Measurements from ENCODE around the gene TBX21. TPM values are rescaled to one million over a fixed set of nuclear protein-coding genes. Genes with fewer than 3 reads are reported as not detected.

Gene TBX21
- 0.25 TPM for total RNA-seq
- long read RNA-seq = 0 reads

GRCh38 chr17:47733047-47733673 is at the start of gene TBX21:
Gene TBX21 (plus strand): TSS chr17:47733236. CDS start chr17:47733455, 219 bp downstream.
- DNase-seq = peak; percentile 57
- Histone ChIP-seq H3K27ac (replicated peaks) (no peak within 1 kb of the TSS), H3K4me3 (peak within 1 kb of the TSS; percentile 65), H3K36me3 (no peaks in the 10 kb centered on the region), H3K9me3 (replicated peaks) (no peaks in the 10 kb centered on the region), H3K27me3 (ENCODE audit: low read depth) (peaks cover 97% of the 10 kb centered on the region), H3K4me1 (peaks cover 13% of the 10 kb centered on the region)
- peak; percentile 40 for TF ChIP-seq CTCF (IDR thresholded peaks at IDR 0.05; ENCODE audit: borderline replicate concordance)
- intact Hi-C loops (cut with micrococcal nuclease) = no loop called here

- no peak overlapping the region for H3K4me3 ChIP-seq
- H3K27ac ChIP-seq (replicated peaks) = no peak overlapping the region
- no peak for TF ChIP-seq CTCF (IDR thresholded peaks at IDR 0.05; ENCODE audit: borderline replicate concordance)
- intact Hi-C loops (cut with micrococcal nuclease) = no loop called here
- H3K36me3 ChIP-seq = peaks cover 61% of the 10 kb centered on the region
- H3K4me1 ChIP-seq = peaks cover 27% of the 10 kb centered on the region
- H3K27me3 ChIP-seq (ENCODE audit: low read depth) = no peaks in the 10 kb centered on the region
- no peak for DNase-seq
- no peaks in the 10 kb centered on the region for H3K9me3 ChIP-seq (replicated peaks)
Observed at GRCh38 chr17:47684025-47684424, 49.0 kb upstream of the TBX21 start.

- intact Hi-C loops (cut with micrococcal nuclease) = no loop called here
- no peak for DNase-seq
- Histone ChIP-seq H3K4me1 (peaks cover 27% of the 10 kb centered on the region), H3K36me3 (peaks cover 55% of the 10 kb centered on the region), H3K27ac (replicated peaks) (no peak overlapping the region), H3K9me3 (replicated peaks) (no peaks in the 10 kb centered on the region), H3K27me3 (ENCODE audit: low read depth) (no peaks in the 10 kb centered on the region), H3K4me3 (no peak overlapping the region)
- no peak for TF ChIP-seq CTCF (IDR thresholded peaks at IDR 0.05; ENCODE audit: borderline replicate concordance)
Observed at GRCh38 chr17:47684535-47685193, 48.4 kb upstream of the TBX21 start.

GRCh38 chr17:47685556-47686275 is 47.3 kb upstream of the TBX21 start:
- H3K27ac ChIP-seq (replicated peaks) = peak overlapping the region; percentile 4
- no peak for DNase-seq
- H3K27me3 ChIP-seq (ENCODE audit: low read depth) = no peaks in the 10 kb centered on the region
- H3K4me1 ChIP-seq = peaks cover 27% of the 10 kb centered on the region
- intact Hi-C loops (cut with micrococcal nuclease) = no loop called here
- TF ChIP-seq CTCF (IDR thresholded peaks at IDR 0.05; ENCODE audit: borderline replicate concordance) = no peak
- peaks cover 45% of the 10 kb centered on the region for H3K36me3 ChIP-seq
- H3K4me3 ChIP-seq = no peak overlapping the region
- no peaks in the 10 kb centered on the region for H3K9me3 ChIP-seq (replicated peaks)

GRCh38 chr17:47686276-47686635 is 46.8 kb upstream of the TBX21 start:
- Histone ChIP-seq H3K4me1 (peaks cover 27% of the 10 kb centered on the region), H3K36me3 (peaks cover 39% of the 10 kb centered on the region), H3K27me3 (ENCODE audit: low read depth) (no peaks in the 10 kb centered on the region), H3K9me3 (replicated peaks) (no peaks in the 10 kb centered on the region), H3K27ac (replicated peaks) (peak overlapping the region; percentile 4), H3K4me3 (no peak overlapping the region)
- intact Hi-C loops (cut with micrococcal nuclease) = no loop called here
- no peak for DNase-seq
- TF ChIP-seq CTCF (IDR thresholded peaks at IDR 0.05; ENCODE audit: borderline replicate concordance) = no peak

Data from left ventricle myocardium inferior (tissue), 1 donor.